Glutamatergic neuron (in vitro differentiated cells): Measurements from ENCODE around the gene PPIP5K2. TPM values are rescaled to one million over a fixed set of nuclear protein-coding genes. Genes with fewer than 3 reads are reported as not detected.

Experiments used
- DNase-seq: peaks from one replicate; pipeline ENCODE4 v3.0.0; 2022
- H3K27ac Mint-ChIP-seq: one replicate; pipeline ENCODE4 v1.8.0; 2020; ENCODE audit warnings: mild to moderate bottlenecking, mixed read lengths, inconsistent platforms; ENCODE audit not compliant: unreplicated experiment
- H3K27me3 Mint-ChIP-seq: one replicate; pipeline ENCODE4 v1.8.0; 2020; ENCODE audit warnings: mild to moderate bottlenecking, moderate library complexity, mixed read lengths, inconsistent platforms; ENCODE audit not compliant: unreplicated experiment
- H3K36me3 Mint-ChIP-seq: one replicate; pipeline ENCODE4 v1.8.0; 2020; ENCODE audit warnings: mild to moderate bottlenecking, mixed read lengths, inconsistent platforms; ENCODE audit not compliant: unreplicated experiment
- H3K4me1 Mint-ChIP-seq: one replicate; pipeline ENCODE4 v1.8.0; 2020; ENCODE audit warnings: mild to moderate bottlenecking, low read depth, mixed read lengths, inconsistent platforms; ENCODE audit not compliant: unreplicated experiment
- H3K4me3 Mint-ChIP-seq: one replicate; pipeline ENCODE4 v1.8.0; 2020; ENCODE audit warnings: mild to moderate bottlenecking, mixed read lengths, inconsistent platforms; ENCODE audit not compliant: unreplicated experiment
- H3K9me3 Mint-ChIP-seq: one replicate; pipeline ENCODE4 v1.8.0; 2020; ENCODE audit warnings: mild to moderate bottlenecking, moderate library complexity, mixed read lengths, inconsistent platforms; ENCODE audit not compliant: unreplicated experiment
- total RNA-seq: library from RNA; stranded (reverse); fragmentation: NEBNext Ultra II Directional; extraction: Animal tissue kit (Norgen Biotek cat#: 25700); gene quantifications from one replicate; pipeline ENCODE4 v1.2.1, GENCODE V29; 2021; ENCODE audit not compliant: unreplicated experiment
- TF ChIP-seq, protein P1 (sequence below): fragments of 200-600 bp; sonication (generic); IDR thresholded peaks from one replicate; pipeline ENCODE4 v1.5.0; 2021; ENCODE audit not compliant: partially characterized antibody, unreplicated experiment

Gene PPIP5K2
- total RNA-seq, 1 donor from 2014 or later = 134 TPM

DNA sequence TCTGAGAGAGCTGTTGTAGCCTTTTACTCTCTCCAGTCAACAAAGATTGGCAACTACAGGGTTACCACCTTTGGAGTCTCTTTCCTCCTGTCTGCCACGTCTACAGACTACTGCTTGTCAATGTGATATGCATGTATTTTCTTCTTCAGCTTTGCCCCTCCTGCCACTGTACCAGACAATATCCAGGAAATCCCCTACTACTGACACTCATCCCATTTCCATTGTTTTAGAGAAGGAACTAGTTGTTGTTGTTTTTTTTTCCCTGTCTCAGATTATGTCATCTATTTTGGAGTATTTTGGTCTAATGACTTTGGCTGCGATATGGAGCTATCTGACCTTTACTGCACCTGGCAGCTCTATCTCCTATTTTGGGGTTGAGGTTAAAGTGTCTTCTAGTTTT is 88.4 kb downstream of the PPIP5K2 start:
- TF ChIP-seq, protein P1, sequence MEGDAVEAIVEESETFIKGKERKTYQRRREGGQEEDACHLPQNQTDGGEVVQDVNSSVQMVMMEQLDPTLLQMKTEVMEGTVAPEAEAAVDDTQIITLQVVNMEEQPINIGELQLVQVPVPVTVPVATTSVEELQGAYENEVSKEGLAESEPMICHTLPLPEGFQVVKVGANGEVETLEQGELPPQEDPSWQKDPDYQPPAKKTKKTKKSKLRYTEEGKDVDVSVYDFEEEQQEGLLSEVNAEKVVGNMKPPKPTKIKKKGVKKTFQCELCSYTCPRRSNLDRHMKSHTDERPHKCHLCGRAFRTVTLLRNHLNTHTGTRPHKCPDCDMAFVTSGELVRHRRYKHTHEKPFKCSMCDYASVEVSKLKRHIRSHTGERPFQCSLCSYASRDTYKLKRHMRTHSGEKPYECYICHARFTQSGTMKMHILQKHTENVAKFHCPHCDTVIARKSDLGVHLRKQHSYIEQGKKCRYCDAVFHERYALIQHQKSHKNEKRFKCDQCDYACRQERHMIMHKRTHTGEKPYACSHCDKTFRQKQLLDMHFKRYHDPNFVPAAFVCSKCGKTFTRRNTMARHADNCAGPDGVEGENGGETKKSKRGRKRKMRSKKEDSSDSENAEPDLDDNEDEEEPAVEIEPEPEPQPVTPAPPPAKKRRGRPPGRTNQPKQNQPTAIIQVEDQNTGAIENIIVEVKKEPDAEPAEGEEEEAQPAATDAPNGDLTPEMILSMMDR = no peak
- Mint-ChIP-seq H3K4me3 (no peak overlapping the region), H3K27me3 (no peaks in the 10 kb centered on the region), H3K9me3 (no peaks in the 10 kb centered on the region), H3K27ac (no peak overlapping the region), H3K4me1 (no peaks in the 10 kb centered on the region), H3K36me3 (no peaks in the 10 kb centered on the region)
- no peak for DNase-seq

DNA sequence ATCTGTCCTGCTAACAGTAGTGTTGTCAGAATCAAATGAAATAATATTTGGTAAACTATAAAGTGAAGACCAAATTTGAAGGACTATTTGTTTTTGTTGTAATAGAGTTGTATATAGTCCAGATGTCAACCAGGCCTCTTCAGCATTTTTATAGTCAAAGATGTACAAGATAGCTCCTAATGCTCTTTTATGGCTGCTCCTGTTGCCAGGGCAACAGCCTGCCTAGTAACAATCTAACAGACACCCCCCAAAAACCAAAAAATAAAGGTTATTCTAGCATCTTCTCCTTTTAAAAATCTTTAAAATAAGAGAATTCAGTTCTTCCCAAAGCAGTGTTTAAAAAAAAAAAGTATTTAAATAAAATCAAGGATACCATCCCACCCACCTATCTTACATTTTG is 89.0 kb downstream of the PPIP5K2 start:
- H3K27ac Mint-ChIP-seq = no peak overlapping the region
- no peaks in the 10 kb centered on the region for H3K9me3 Mint-ChIP-seq
- H3K27me3 Mint-ChIP-seq = no peaks in the 10 kb centered on the region
- TF ChIP-seq, protein P1 = no peak
- H3K4me1 Mint-ChIP-seq = no peaks in the 10 kb centered on the region
- no peak overlapping the region for H3K4me3 Mint-ChIP-seq
- no peaks in the 10 kb centered on the region for H3K36me3 Mint-ChIP-seq
- DNase-seq = no peak

DNA sequence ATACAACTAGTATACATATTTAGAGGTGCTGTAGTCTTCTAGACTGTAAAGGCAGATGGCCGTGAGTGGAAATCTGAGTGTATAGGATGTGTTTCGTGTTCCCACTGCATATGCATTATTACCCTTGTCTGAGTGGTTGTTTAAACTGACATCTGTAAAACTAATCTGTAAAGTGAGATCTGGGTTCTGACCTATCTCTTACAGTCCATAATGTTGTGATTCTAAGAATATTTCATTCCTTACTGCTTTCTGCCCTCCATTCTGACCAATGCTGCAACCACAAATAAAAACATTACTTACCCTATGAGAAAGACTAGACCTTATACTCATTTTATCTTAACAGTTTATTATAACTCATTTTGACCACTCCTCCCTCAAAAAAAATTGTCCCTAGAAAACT is 90.9 kb downstream of the PPIP5K2 start:
- no peaks in the 10 kb centered on the region for H3K27me3 Mint-ChIP-seq
- H3K27ac Mint-ChIP-seq = no peak overlapping the region
- TF ChIP-seq, protein P1 = no peak

DNA sequence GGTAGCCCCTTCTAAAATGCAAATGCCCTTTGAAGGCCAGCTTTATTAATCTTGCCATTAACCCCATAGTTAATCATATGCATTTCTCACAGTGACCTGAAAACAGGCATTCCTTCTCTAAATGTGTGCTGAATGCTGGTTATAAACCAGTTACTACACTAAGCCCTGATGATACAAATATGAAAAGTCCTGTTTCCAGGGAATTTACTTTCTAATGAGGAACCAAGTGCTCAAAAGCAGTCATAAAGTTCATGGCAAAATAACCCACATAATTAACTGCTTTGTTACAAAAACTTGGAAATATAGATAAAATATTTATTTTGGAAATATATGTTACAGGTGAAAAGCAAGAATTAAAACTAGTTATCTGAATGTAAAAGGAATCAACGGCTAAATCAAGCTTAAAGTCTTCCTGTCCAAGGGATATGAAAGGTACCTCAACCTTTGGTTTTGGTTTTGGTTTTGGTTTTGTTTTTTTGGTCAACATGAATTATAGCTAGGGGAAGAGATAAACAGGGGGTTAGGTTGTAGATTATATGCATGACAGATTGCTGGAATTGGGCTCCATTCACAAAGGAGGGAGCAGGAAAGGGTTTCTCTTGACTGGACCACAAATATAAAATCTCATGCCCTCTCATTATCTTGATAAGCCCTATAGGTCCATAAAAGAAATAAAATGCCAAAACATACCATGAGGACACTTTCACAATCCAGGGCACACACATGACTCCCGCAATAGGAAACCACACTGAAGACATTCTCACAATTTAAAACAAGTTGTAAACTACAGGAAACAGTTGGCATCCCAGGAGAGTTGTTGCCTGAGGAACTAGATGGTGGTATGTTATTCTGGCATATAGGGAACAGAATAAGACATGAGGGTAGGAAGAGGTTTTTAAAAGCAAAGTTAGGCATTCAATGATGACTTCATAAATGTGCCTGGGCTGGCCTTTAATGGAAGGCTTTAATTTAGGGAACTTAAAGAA is 91.8 kb downstream of the PPIP5K2 start:
- no peak overlapping the region for H3K4me3 Mint-ChIP-seq

More for the DNA sequence above, 90.9 kb downstream of the PPIP5K2 start:
- no peaks in the 10 kb centered on the region for H3K4me1 Mint-ChIP-seq
- H3K36me3 Mint-ChIP-seq = no peaks in the 10 kb centered on the region
- DNase-seq = no peak
- no peak overlapping the region for H3K4me3 Mint-ChIP-seq
- no peaks in the 10 kb centered on the region for H3K9me3 Mint-ChIP-seq

More for the DNA sequence above, 91.8 kb downstream of the PPIP5K2 start:
- TF ChIP-seq, protein P1 = no peak
- Mint-ChIP-seq H3K9me3 (no peaks in the 10 kb centered on the region), H3K36me3 (no peaks in the 10 kb centered on the region), H3K27me3 (no peaks in the 10 kb centered on the region), H3K4me1 (no peaks in the 10 kb centered on the region), H3K27ac (no peak overlapping the region)
- no peak for DNase-seq
